PC-9 (cell line): ENCODE results near the gene ARHGAP26.

Experiments
- EZH2 ChIP-seq: fragments of 200-600 bp; sonication (generic); IDR thresholded peaks from 2 replicates; pipeline ENCODE4 v1.8.0; 2017; ENCODE audit warnings: antibody characterized with exemption, low read depth
- TF ChIP-seq, protein P1 (sequence below): fragments of 200-600 bp; sonication (generic); conservative IDR thresholded peaks from 2 replicates; pipeline ENCODE4 v1.6.1; 2017; ENCODE audit warnings: mixed run types, antibody characterized with exemption, mild to moderate bottlenecking, moderate library complexity

DNA sequence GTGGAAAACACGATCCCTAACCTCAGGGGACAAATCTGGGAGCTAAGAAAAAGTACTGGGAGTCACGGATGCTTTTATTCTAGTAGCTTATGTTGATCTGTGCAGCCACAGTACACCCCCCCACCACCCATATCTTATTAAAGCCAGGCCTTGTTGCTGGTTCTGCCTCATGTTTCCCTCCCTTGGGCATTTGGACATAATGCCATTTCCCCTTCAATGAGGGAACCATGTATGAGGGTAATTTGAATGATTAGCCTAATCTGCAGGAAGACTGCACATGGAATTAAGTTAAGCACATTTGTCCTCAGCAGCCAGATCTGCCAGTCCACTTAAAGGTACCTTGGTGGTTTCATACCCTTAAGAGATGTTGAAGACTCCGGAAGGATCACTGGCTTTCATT is 102.0 kb downstream of the ARHGAP26 start:
- TF ChIP-seq, protein P1, sequence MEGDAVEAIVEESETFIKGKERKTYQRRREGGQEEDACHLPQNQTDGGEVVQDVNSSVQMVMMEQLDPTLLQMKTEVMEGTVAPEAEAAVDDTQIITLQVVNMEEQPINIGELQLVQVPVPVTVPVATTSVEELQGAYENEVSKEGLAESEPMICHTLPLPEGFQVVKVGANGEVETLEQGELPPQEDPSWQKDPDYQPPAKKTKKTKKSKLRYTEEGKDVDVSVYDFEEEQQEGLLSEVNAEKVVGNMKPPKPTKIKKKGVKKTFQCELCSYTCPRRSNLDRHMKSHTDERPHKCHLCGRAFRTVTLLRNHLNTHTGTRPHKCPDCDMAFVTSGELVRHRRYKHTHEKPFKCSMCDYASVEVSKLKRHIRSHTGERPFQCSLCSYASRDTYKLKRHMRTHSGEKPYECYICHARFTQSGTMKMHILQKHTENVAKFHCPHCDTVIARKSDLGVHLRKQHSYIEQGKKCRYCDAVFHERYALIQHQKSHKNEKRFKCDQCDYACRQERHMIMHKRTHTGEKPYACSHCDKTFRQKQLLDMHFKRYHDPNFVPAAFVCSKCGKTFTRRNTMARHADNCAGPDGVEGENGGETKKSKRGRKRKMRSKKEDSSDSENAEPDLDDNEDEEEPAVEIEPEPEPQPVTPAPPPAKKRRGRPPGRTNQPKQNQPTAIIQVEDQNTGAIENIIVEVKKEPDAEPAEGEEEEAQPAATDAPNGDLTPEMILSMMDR = no peak
- TF ChIP-seq EZH2 = no peak
